CD8-positive, alpha-beta memory T cell (primary cell): ENCODE measurements around the gene DNAJC5G. TPM values are rescaled to one million over a fixed set of nuclear protein-coding genes. Genes with fewer than 3 reads are reported as not detected.

Experiments
- CTCF ChIA-PET: fragments of 350-600 bp; sonication (Branson Sonifier 250); formaldehyde crosslinking; loops from one replicate; lab custom pipeline; 2021; ENCODE audit warnings: antibody characterized with exemption; lab: Charles Lee
- POLR2A ChIA-PET: fragments of 350-600 bp; sonication (Branson Sonifier 250); formaldehyde crosslinking; loops from one replicate; lab custom pipeline; 2021; ENCODE audit warnings: antibody characterized with exemption; lab: Charles Lee
- DNase-seq, 5 donors: peaks; one replicate each; pipeline versions ENCODE4 v3.0.0 to v3.0.0-alpha.2; 2020 to 2022; ENCODE audit warnings: mixed read lengths in 1 of 5
- H3K27ac ChIP-seq: one replicate; pipeline ENCODE4 v1.7.0; 2013; ENCODE audit warnings: low read depth, mild to moderate bottlenecking, low read length, moderate library complexity
- H3K27me3 ChIP-seq: 2 replicates; pipeline ENCODE4 v1.7.0; 2013; ENCODE audit warnings: low read length, mild to moderate bottlenecking; ENCODE audit not compliant: insufficient read depth, poor library complexity, severe bottlenecking
- H3K36me3 ChIP-seq: 2 replicates; pipeline ENCODE4 v1.7.0; 2013; ENCODE audit warnings: mild to moderate bottlenecking, low read length, moderate library complexity; ENCODE audit not compliant: insufficient read depth
- H3K4me1 ChIP-seq: 2 replicates; pipeline ENCODE4 v1.7.0; 2013; ENCODE audit warnings: mild to moderate bottlenecking, low read length, moderate library complexity; ENCODE audit not compliant: insufficient read depth
- H3K4me3 ChIP-seq: 2 replicates; pipeline ENCODE4 v1.7.0; 2013; ENCODE audit warnings: mild to moderate bottlenecking, low read length
- H3K9me3 ChIP-seq: 2 replicates; pipeline ENCODE4 v1.7.0; 2013; ENCODE audit warnings: mild to moderate bottlenecking, low read length
- H3K27ac Mint-ChIP-seq, 8 donors: one replicate each; pipeline ENCODE4 v1.8.0; 2020 to 2021; ENCODE audit warnings: mixed read lengths in 8 of 8, mild to moderate bottlenecking in 6 of 8, inconsistent platforms in 3 of 8, moderate library complexity in 3 of 8
- H3K27me3 Mint-ChIP-seq, 2 donors: one replicate each; pipeline ENCODE4 v1.8.0; 2020 to 2021; ENCODE audit warnings: mixed read lengths in 2 of 2, mild to moderate bottlenecking in 1 of 2, moderate library complexity in 1 of 2
- H3K36me3 Mint-ChIP-seq, 3 donors: one replicate each; pipeline ENCODE4 v1.8.0; 2020 to 2021; ENCODE audit warnings: mixed read lengths in 3 of 3, inconsistent platforms in 1 of 3, mild to moderate bottlenecking in 1 of 3
- H3K4me1 Mint-ChIP-seq, 3 donors: one replicate each; pipeline ENCODE4 v1.8.0; 2020 to 2021; ENCODE audit warnings: mixed read lengths in 3 of 3, inconsistent platforms in 1 of 3, mild to moderate bottlenecking in 1 of 3
- H3K4me3 Mint-ChIP-seq, 7 donors: one replicate each; pipeline ENCODE4 v1.8.0; 2020 to 2021; ENCODE audit warnings: mixed read lengths in 7 of 7, mild to moderate bottlenecking in 6 of 7, moderate library complexity in 4 of 7, inconsistent platforms in 2 of 7
- H3K9me3 Mint-ChIP-seq, 5 donors: one replicate each; pipeline ENCODE4 v1.8.0; 2020 to 2022; ENCODE audit warnings: mixed read lengths in 5 of 5, mild to moderate bottlenecking in 3 of 5, moderate library complexity in 2 of 5, inconsistent platforms in 1 of 5
- polyA plus RNA-seq: library from polyadenylated mRNA; unstranded; fragments of 300-500 nt; fragmentation: Illumina TruSeq; gene quantifications from one replicate; pipeline ENCODE4 v1.2.3, GENCODE V29; 2021
- total RNA-seq, 2 experiments: library from RNA; stranded (reverse); gene quantifications; one replicate each; pipeline ENCODE4 v1.2.3, GENCODE V29; 2021

Gene DNAJC5G
- total and polyA plus RNA-seq, 3 experiments from 2014 or later = not detected

DNA sequence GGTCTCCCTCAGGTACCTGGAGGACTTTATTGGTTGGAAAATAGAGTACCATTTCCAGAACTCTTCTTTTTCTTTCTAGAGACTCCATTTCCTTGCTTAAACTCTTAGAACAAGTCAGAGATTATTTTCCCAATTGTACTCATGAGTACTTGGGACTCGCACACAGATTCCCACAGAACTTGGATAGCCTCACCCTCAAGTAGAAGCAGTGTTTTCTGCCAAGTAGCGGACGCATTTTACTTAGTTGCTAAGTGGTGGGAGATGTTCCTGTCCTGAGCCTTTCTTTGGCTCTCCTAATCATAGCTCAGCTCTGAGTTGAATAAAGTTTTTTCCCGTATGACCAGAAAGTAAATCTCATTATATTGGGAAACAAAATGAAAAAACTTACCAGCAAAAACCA, 29.6 kb upstream of the DNAJC5G start:
- peaks cover 24% of the 10 kb centered on the region for H3K36me3 ChIP-seq
- no peak overlapping the region for H3K4me3 ChIP-seq
- DNase-seq = no peak
- Mint-ChIP-seq H3K9me3 (no peaks in the 10 kb centered on the region), H3K4me3 (no peak overlapping the region), H3K4me1 (peaks cover 0 to 10% (median 3%) of the 10 kb centered on the region in 3 donors), H3K36me3 (peaks cover 0 to 39% (median 2%) of the 10 kb centered on the region in 3 donors), H3K27me3 (no peaks in the 10 kb centered on the region), H3K27ac (peak overlapping the region in 1 of 8 donors; percentile 90)
- CTCF ChIA-PET = interaction anchor here (1.9 kb wide), 1 partner anchor 35 kb away, joined by 6 read pairs; no protein-coding TSS in a partner anchor
- POLR2A ChIA-PET = no interaction called here
- H3K27me3 ChIP-seq = no peaks in the 10 kb centered on the region
- no peaks in the 10 kb centered on the region for H3K4me1 ChIP-seq
- no peaks in the 10 kb centered on the region for H3K9me3 ChIP-seq
- H3K27ac ChIP-seq = no peak overlapping the region

DNA sequence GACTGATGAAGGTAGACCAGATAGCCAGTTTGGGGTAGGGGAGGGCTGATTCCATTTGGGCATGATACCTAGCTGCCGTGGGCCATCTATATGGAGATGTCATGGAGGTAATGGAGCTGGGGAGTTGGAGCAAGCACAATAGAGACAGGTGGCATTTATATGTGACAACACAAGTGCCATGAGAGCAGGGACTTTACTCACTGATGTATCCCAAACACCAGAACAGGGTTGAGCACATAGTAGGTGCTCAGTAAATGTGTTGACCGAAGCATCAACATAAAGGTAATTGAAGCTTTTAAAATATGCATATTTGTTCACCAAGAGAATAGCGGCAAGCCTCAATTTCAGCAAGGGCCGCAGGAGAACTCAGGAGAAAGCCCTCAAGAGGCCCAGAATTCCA, 27.3 kb upstream of the DNAJC5G start:
- no peak for DNase-seq
- POLR2A ChIA-PET = no interaction called here

DNA sequence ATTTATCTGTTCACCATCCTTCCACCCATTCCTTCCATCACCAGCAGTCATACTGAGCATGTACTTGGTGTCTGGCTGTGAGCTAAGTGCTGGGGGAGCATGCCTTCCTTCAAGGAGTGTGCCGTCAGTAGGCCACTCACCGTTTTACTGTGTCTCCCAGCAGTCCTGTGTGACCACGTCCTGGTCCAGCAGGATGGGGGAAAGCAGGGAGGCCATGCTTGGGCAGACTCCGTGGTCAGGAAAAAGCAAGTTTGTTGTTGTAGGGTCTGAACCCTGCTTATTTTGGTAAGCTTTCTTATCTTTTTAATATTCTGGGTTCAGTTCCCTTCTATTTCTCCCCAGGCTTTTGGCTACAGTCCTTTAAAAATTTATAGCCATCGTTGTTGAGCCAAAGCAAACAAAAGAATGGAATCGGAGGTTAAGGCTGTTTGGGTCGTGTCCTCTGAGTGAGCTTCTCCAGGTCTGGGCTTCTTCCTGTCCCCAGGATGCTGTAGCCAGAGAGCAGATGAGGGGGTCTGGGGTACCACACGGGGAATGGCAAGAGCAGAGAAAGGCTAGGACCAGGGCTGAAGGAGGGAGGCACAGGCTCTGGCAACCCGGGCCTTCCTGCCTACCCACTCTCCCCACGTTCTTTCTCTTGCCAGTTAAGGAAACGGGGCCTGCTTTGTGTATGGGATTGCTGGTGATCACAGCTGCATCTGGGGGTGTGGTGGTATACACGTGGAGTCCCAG, 25.9 kb upstream of the DNAJC5G start:
- H3K27ac ChIP-seq = no peak overlapping the region
- H3K4me1 Mint-ChIP-seq = no peaks in the 10 kb centered on the region

More for the DNA sequence above, 27.3 kb upstream of the DNAJC5G start:
- H3K4me1 Mint-ChIP-seq = no peaks in the 10 kb centered on the region
- CTCF ChIA-PET = interaction anchor here (0.9 to 1.2 kb wide), 2 partner anchors 55 to 286 kb away, joined by 3 read pairs; no protein-coding TSS in a partner anchor
- no peak overlapping the region for H3K4me3 ChIP-seq
- H3K27me3 ChIP-seq = peaks cover 7% of the 10 kb centered on the region
- peaks cover 0 to 16% (median 0%) of the 10 kb centered on the region in 3 donors for H3K36me3 Mint-ChIP-seq
- no peak overlapping the region for H3K27ac ChIP-seq
- H3K9me3 Mint-ChIP-seq = no peaks in the 10 kb centered on the region
- H3K9me3 ChIP-seq = no peaks in the 10 kb centered on the region
- no peaks in the 10 kb centered on the region for H3K4me1 ChIP-seq
- H3K27me3 Mint-ChIP-seq = peaks cover 5 to 13% of the 10 kb centered on the region in 2 donors
- H3K36me3 ChIP-seq = peaks cover 12% of the 10 kb centered on the region
- peak overlapping the region in 2 of 8 donors; percentile 46 to 86 for H3K27ac Mint-ChIP-seq
- H3K4me3 Mint-ChIP-seq = no peak overlapping the region

DNA sequence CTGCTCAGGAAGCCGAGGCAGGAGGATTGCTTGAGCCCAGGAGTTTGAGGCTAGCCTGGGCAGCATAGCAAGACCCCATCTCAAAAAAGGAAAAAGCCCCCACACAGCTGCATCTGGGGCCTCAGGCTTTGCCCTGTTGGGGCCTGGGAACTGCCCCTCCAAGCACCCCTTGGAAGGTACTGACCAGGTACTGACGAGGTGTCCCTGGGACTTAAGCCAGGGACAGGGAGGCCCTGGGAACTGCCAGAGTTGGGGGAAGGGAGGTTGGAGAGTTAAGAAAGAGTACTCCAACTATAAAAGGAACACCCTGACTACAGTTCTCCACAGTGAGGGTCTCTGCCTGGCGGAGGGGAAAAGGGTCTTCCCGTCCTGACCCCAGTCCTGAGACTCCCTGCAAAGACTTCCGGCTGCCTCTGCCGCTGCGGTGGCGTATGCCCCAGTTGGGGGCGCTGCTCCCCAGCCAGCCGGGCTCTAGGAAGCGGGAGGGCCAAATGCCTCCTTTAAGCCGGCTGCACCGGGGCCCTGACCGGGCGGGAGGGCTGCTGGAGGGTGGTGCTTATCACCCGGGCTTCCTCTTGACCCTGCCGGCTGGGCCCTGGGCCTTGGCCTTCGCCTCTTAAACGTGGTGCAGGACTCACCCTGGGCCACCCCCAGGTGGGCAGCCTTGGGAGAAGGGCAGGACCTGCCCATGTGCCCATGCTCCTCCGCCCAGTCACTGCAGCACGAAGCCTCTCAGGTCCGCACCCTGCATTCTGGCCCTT, 25.2 kb upstream of the DNAJC5G start:
- Mint-ChIP-seq H3K9me3 (no peaks in the 10 kb centered on the region), H3K4me3 (no peak overlapping the region), H3K36me3 (no peaks in the 10 kb centered on the region), H3K4me1 (no peaks in the 10 kb centered on the region), H3K27ac (no peak overlapping the region), H3K27me3 (peaks cover 7 to 24% of the 10 kb centered on the region in 2 donors)
- H3K4me3 ChIP-seq = no peak overlapping the region
- CTCF ChIA-PET = interaction anchor here (0.7 to 1.6 kb wide), 5 partner anchors 8 to 288 kb away, joined by 3 to 9 read pairs (median 3); no protein-coding TSS in a partner anchor
- H3K27ac ChIP-seq = no peak overlapping the region
- H3K9me3 ChIP-seq = no peaks in the 10 kb centered on the region
- peak; percentile 19 to 61 (median 29) for DNase-seq
- POLR2A ChIA-PET = no interaction called here
- H3K27me3 ChIP-seq = peaks cover 7% of the 10 kb centered on the region
- H3K4me1 ChIP-seq = no peaks in the 10 kb centered on the region
- no peaks in the 10 kb centered on the region for H3K36me3 ChIP-seq

More for the DNA sequence above, 25.9 kb upstream of the DNAJC5G start:
- Histone ChIP-seq H3K36me3 (no peaks in the 10 kb centered on the region), H3K9me3 (no peaks in the 10 kb centered on the region), H3K4me3 (no peak overlapping the region), H3K4me1 (no peaks in the 10 kb centered on the region), H3K27me3 (peaks cover 7% of the 10 kb centered on the region)
- Mint-ChIP-seq H3K9me3 (no peaks in the 10 kb centered on the region), H3K4me3 (no peak overlapping the region), H3K36me3 (peaks cover 0 to 2% (median 0%) of the 10 kb centered on the region in 3 donors), H3K27me3 (peaks cover 5 to 16% of the 10 kb centered on the region in 2 donors), H3K27ac (no peak overlapping the region)
- ChIA-PET POLR2A (interaction anchor here (1.0 kb wide), 1 partner anchor 16 kb away, joined by 3 read pairs; no protein-coding TSS in a partner anchor), CTCF (interaction anchor here (0.7 to 1.6 kb wide), 6 partner anchors 8 to 288 kb away, joined by 3 to 9 read pairs (median 3); no protein-coding TSS in a partner anchor)
- DNase-seq = no peak

DNA sequence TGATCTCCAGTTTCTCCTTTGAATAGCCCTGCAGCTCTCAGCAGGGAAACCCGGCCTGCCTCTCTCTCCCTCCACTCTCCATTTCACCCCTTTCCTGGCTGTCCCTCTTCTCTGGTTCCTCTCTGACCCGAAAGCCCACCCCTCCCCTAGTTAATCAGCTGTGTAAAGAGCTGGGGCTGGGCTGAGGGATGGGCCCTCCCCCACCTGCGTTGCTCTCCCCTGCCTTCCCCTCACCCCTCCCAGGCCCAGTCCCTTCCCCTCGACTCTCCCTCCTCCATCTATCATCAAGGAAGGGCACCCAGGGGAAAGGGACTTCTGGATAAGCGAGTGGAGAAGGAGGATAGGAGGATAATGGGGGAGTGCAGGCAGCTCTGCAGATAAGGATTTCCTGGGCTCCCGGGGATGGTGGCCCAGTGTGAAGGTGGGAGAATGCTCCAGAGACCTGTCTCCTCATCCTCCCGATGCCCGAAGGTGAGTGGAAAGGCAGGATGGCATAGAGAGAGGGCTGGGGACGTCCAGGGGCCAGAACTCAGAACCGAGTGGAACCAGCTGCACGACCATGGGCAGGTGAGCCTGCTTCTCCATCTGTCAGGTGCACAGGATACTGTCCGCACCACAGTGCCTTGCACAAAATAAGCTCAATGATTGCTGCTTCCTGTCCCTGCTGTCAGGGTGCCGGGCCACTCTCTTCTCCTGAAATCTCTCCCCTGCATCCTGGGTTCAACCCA, 24.4 kb upstream of the DNAJC5G start:
- H3K4me1 ChIP-seq = no peaks in the 10 kb centered on the region
- Mint-ChIP-seq H3K36me3 (no peaks in the 10 kb centered on the region), H3K4me1 (no peaks in the 10 kb centered on the region), H3K27me3 (peaks cover 7 to 30% of the 10 kb centered on the region in 2 donors), H3K27ac (peak overlapping the region in 1 of 8 donors; percentile 7), H3K4me3 (no peak overlapping the region), H3K9me3 (no peaks in the 10 kb centered on the region)
- no peak overlapping the region for H3K4me3 ChIP-seq
- no peaks in the 10 kb centered on the region for H3K9me3 ChIP-seq
- POLR2A ChIA-PET = interaction anchor here (1.3 kb wide), 1 partner anchor 20 kb away, joined by 3 read pairs; no protein-coding TSS in a partner anchor
- H3K36me3 ChIP-seq = no peaks in the 10 kb centered on the region
- peaks cover 7% of the 10 kb centered on the region for H3K27me3 ChIP-seq
- no peak for DNase-seq
- CTCF ChIA-PET = interaction anchor here (1.2 kb wide), 1 partner anchor 29 kb away, joined by 4 read pairs; no protein-coding TSS in a partner anchor
- H3K27ac ChIP-seq = no peak overlapping the region

DNA sequence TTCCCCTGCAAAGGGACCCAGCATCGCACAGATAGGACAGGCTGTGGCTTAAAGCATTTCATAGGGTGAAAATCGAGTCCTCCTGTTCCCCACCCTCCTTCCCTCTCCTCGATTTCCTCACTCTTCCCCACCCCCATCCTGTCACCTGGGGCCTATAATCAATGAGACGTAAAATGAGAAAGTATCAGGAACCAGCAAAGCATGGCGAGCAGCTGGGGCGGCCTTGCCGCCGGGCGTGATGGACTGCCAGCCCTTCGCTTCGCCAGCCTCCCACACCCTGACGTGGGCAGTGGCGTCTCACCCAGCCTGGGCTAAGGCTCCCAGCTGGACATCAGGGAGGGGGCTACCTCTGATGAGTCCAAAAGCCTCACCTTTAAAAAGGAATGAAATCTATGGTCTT, 23.5 kb upstream of the DNAJC5G start:
- no peak overlapping the region for H3K27ac ChIP-seq
- no peak overlapping the region for H3K4me3 ChIP-seq
- no peaks in the 10 kb centered on the region for H3K36me3 ChIP-seq
- H3K27ac Mint-ChIP-seq = peak overlapping the region in 1 of 8 donors; percentile 55
- H3K4me1 ChIP-seq = no peaks in the 10 kb centered on the region
- H3K27me3 Mint-ChIP-seq = peaks cover 15 to 39% of the 10 kb centered on the region in 2 donors
- no peak overlapping the region for H3K4me3 Mint-ChIP-seq
- no peak for DNase-seq
- H3K9me3 ChIP-seq = no peaks in the 10 kb centered on the region
- peaks cover 7% of the 10 kb centered on the region for H3K27me3 ChIP-seq
- ChIA-PET POLR2A (interaction anchor here (1.3 kb wide), 1 partner anchor 21 kb away, joined by 3 read pairs; no protein-coding TSS in a partner anchor), CTCF (interaction anchor here (1.2 kb wide), 1 partner anchor 28 kb away, joined by 4 read pairs; no protein-coding TSS in a partner anchor)
- H3K4me1 Mint-ChIP-seq = no peaks in the 10 kb centered on the region
- no peaks in the 10 kb centered on the region for H3K9me3 Mint-ChIP-seq
- no peaks in the 10 kb centered on the region for H3K36me3 Mint-ChIP-seq

DNA sequence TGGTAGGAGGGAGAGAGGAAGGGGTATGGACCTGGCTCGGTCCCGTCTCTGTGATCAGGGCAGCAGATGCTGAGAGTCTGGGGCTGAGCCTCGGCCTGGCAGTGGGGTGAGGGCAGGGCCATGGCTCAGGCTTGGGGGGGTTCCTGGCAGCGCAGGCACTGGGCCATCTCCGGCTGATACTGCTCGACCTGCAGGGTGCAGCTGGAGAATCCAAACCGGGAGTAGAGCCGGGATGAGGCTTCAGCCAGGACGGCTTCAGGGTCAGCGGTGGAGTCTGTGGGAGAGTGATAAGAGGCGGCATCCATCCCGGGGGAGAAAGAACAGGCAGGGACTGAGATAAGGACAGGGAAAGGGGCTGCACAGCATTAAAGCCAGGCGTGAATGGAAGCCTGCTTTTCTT, 20.0 kb upstream of the DNAJC5G start:
- peaks cover 39 to 68% of the 10 kb centered on the region in 2 donors for H3K27me3 Mint-ChIP-seq
- no peaks in the 10 kb centered on the region for H3K36me3 ChIP-seq
- H3K4me1 Mint-ChIP-seq = no peaks in the 10 kb centered on the region
- H3K27me3 ChIP-seq = peaks cover 21% of the 10 kb centered on the region
- no peaks in the 10 kb centered on the region for H3K36me3 Mint-ChIP-seq
- H3K4me1 ChIP-seq = no peaks in the 10 kb centered on the region
- no peak overlapping the region for H3K4me3 Mint-ChIP-seq
- no peak overlapping the region for H3K4me3 ChIP-seq
- POLR2A ChIA-PET = no interaction called here
- CTCF ChIA-PET = no interaction called here
- no peaks in the 10 kb centered on the region for H3K9me3 Mint-ChIP-seq
- H3K9me3 ChIP-seq = no peaks in the 10 kb centered on the region
- no peak for DNase-seq
- H3K27ac Mint-ChIP-seq = no peak overlapping the region
- H3K27ac ChIP-seq = no peak overlapping the region
